Skeletal muscle cell (primary cell): ENCODE measurements around the gene RBP3.
"Not testable (repeated sequence)": the region's sequence is repeated elsewhere in the genome, so short reads cannot be mapped to it uniquely, and the experiment has no call there.

ENCODE experiments used
- DNase-seq: peaks from one replicate; pipeline ENCODE4 v3.0.0-alpha.2; 2010; ENCODE audit warnings: low read depth
- H3K4me3 ChIP-seq: 2 replicates; pipeline ENCODE4 v1.5.1; 2011; ENCODE audit warnings: low read depth, mild to moderate bottlenecking, control low read depth, low read length, moderate library complexity

The RBP3 gene

DNA sequence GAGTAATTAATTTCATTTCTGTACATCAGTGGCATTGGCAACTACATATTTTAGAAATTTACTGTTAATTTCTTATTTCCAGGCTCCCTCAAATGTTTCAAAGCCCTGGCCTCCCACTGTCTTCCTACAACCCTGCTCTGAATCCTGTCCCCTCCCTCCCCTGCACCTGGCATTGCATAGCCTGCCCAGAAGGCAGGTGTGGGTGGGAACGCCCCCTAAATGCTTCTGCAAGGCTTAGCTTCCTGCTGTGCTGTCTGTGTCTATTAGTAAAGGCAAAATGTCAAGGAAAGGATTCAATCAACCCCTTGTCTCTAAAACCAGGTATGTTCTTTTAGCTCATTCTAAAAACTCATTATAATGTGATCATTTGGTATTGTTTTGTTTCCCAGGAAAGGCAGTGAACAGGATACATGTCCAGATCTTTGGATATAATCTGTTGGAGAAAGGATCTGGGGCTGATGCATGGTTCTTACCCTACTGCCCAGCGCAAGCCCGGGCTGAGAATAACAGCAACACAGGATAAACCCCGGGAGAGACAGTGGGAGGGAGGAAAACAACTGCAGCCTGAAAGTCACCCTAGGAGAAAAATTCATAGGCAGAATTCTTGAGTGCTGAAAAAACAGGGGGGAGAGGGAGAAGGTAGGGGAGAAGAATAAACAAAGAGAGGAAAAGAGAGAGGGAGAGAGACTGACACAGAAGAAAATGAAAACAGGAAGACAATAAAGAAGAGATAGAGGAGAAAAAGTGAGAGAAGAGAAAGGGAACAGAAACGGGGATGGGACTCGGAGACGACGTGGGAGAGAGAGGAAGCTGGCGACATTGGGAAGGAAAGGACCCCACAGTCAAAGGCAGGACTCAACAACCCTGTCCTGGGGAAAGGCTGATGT is 35.3 kb downstream of the RBP3 start:
- DNase-seq: no peak
- peak overlapping the region; percentile 84 for H3K4me3 ChIP-seq

DNA sequence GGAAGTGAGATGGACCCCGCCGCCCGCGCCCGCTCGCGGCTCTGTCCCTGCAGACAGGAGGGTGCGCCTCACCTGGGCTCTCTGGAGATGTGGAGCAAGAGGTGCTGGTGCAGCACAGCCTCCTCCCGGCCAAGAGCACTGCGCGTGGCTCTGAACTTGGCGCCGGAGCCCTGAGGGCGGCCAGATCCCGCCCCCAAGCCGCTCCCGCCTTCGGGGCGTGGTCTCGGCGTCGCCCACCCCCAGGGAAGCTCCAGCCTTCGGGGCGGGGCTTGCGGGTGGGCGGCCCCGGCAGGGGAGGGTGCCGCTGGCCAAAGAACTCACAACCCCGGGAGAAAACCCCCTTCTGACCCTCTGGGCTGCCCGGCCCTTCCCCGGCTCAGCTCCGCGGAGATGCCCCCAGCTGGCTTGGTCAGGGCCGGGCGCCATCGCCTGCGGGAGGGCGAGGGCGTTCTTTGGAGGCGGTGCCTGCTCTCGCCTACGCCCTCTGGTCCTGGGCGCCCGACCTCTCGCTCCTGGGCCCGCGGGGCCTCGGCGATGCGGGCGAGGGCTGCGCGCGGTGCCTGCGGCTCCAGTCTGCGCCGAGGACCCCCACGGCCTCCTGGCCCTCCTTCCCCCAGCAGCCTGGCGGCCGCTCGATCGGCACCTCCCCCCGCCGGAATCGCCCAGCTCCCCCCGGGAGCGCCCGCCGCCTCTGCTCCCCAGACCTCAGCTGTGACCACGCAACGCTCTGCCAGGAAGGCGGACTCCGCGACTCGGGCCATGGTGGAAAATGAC is 36.2 kb downstream of the RBP3 start, which contains the start of gene ZNF488:
Gene ZNF488 (minus strand): TSS at position 146 of the 774 bp plus-strand sequence. CDS start 15,464 bp downstream, outside the sequence.
- DNase-seq: no peak

DNA sequence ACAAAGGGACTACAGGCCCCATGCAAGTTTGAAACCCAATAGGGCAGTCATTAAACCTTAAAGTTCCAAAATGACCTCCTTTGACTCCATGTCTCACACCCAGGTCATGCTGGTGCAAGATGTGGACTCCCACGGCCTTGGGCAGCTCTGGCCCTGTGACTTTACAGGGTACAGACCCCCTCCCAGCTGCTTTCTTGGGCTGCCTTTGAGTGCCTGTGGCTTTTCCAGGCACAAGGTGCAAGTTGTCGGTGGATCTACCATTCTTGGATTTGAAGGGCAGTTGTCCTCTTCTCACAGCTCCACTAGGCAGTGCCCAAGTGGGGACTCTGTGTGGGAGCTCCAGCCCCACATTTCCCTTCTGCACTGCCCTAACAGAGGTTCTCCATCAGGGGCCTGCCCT is 37.9 kb downstream of the RBP3 start:
- DNase-seq, H3K4me3 ChIP-seq: not testable (repeated sequence)

More for the DNA sequence above, 36.2 kb downstream of the RBP3 start, which contains the start of gene ZNF488:
- peak within 1 kb of the TSS; percentile 84 for H3K4me3 ChIP-seq

DNA sequence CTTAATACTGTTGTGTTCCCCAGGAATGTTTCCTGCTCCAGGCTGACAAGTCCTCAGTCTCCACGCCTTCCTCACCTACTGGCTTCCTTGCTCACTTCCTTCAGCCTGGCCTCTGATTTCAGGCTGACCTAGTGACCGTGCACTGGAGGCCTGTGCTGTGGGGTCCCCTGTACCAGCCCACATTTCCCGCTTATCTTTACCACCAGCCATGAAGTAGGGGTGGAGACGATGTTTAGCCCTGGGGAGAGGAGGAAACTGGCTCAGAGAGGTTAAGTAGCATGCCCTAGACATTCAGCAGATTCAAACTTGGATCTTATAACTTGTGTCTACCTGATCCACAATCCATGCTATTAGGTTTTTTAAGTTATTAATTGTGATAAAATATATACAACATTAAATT is 40.7 kb downstream of the RBP3 start:
- no peak for DNase-seq
- no peak overlapping the region for H3K4me3 ChIP-seq

DNA sequence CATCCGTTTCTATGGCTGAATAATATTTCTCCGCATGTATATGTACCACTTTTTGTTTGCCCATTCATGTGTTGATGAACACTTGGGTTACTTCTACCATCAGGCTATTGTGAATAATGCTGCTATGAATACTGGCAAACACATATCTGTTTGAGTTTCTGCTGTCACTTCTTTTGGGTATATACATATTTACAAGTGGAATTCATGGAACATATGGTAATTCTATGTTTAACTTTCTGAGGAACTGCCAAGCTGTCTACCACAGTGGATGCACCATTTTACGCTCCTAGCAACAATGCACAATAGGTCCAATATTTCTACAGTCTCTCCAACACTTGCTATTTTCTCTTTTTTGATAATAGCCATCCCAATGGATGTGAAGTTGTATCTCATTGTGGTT is 41.5 kb downstream of the RBP3 start:
- DNase-seq: no peak
- H3K4me3 ChIP-seq: no peak overlapping the region

DNA sequence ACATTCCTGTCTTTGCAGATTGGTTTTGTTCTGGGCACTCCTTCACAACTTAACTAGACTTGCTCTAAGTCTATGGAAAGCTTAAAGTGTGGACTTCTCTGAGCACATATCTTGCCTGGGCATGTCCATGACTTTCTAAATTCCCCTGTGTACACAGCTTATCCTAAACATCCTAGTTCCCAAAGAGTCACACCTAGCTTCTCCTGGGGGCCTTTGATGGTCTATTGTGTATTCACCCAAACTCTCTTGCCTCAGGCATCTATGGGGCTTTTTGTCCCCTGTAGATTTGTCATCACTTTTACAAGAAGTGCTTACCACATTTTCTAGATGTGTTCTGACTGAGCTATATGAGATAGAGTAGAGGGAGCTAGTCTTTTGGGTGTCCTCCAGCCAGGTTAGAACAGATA is 48.2 kb downstream of the RBP3 start:
- DNase-seq: no peak
- no peak overlapping the region for H3K4me3 ChIP-seq

DNA sequence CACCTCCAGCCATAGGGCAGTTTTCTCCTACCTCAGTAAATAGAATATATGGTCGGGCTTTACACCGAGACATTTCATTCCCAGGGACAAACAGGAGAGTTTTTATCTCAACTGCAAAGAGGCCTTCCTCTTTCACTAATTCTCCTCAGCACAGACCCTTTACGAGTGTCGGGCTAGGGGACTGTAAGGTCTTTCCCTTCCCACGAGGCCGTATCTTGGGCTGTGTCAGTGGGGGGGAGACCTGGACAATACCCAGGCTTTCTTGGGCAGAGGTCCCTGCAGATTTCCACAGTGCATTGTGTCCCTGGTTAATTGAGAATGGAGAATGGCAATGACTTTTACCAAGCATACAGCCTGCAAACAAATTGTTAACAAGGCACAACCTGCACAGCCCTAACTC is 49.1 kb downstream of the RBP3 start:
- DNase-seq: no peak
- no peak overlapping the region for H3K4me3 ChIP-seq

DNA sequence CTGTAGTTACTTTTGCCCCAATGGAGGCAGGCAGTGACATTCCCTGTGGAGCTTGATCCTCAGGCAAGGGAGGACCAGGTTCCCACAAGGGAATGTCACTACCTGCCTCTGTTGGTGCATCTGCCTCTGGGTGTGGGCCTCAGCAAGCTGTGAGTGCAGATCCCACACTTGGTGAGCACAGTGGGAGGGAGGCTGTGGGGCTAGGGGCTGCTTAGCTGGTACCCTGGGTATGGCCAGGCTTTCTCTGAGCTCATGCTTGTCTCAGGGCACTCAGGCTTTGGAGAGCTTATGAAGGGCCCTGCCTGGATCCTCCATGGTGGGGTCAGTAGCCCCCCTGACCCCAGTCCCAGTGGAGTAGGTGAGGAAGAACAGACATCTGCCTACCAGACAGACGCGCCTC is 52.1 kb downstream of the RBP3 start:
- H3K4me3 ChIP-seq: no peak overlapping the region
- DNase-seq: no peak

DNA sequence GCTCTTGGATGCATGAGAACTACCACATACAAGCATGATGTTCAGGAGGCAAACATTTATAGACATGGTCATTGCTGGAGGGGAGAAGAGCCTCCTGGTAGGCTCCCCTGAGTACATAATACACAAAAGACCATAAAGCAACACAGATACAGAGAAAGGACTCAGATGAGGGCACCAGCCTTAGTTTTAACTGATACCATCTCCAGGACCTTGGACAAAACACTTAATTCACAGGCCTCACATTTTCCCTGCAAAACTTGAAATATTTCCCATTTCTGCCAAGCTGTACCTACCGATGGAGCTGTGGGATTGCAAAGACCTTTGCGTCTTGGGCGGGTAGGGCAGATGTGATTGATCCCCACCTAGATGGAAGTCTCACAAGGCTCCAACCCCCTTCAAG is 52.6 kb downstream of the RBP3 start:
- no peak for DNase-seq
- H3K4me3 ChIP-seq: no peak overlapping the region

DNA sequence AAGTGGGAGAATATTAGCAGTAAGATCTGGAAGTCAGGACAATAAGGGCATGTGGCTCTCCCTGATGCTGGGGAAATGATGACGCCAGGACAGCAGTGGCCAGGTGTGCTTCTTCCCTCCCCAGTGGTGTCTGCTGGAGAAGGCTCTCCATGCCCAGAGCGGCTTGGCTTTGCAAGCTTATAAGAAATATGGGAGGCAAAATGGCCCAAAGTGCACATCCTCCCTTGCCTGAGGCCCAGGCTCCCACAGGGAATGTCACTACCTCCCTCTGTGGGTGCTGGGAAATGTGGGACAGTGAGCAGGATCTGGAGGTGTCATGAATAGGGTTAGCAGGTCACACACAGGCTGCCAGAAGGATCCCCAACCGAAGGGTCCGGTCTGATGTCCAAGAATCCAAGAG is 53.0 kb downstream of the RBP3 start:
- DNase-seq: no peak

DNA sequence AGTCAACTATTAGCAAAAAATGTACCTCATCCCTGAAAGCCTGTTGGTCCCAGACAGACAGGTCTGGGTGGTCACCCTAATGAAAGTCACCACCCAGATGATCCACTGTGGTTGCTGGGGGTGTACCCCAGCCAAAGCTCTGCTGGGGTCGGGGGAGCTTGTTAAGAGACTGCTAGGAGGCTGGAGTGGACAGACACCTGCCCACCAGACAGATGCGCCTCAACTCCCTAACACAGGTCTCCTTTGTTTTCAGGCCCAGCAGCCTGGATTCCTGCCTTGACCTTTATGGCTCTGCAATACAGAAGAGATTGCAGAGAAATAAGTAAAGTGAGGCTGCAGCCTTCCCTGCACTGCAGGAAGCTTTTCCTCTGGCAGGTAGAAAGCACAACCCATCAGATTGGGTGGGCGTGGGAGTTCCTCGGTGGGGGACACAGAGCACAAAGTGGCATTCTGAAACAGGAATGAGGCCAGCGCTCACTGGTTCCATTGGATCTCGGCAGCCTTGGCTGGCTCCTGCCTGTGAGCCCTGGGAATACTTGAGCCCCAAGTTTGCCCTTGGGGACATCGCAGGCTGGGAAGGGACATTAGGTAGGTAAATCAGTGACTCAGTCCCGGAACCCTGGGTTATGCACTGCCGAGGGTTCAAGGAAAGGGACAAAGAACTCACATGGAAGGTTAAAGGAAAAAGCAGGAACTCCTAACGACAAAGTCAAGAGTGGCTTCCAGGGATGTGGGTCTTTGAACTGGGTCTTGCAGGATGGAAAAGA is 53.9 kb downstream of the RBP3 start:
- no peak for DNase-seq
- H3K4me3 ChIP-seq: no peak overlapping the region

More for the DNA sequence above, 53.0 kb downstream of the RBP3 start:
- H3K4me3 ChIP-seq: no peak overlapping the region

DNA sequence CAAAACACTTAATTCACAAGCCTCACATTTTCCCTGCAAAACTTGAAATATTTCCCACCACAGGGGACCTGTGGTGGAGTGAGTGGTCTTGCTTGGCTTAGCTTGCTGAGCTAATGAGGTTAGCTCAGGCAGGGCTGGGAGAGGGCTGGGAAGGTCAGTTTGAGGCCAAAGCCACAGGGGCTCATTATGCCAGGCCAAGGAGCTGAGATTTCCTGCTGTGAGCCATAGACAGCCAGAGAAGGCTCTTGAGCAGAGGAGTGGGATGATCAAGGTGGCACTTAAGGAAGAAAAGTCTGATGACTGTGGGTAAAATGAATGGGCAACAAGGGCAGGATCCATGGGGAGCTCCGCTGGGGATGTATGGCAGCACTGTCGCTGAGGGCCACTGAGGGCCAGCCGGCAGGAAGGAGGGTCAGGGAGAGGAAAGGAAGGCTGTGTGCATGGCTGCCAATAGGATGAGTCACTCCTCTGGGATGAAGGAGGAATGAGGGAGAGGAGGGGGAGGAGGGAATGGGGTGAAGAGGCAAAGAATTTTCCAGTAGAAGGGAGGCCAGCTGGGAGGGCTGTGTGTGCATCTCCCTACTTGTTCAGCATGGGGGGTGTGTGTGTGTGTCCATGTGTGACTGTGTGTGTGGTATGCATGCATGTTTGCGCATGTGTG is 54.6 kb downstream of the RBP3 start:
- H3K4me3 ChIP-seq: no peak overlapping the region
- DNase-seq: peak; percentile 33

DNA sequence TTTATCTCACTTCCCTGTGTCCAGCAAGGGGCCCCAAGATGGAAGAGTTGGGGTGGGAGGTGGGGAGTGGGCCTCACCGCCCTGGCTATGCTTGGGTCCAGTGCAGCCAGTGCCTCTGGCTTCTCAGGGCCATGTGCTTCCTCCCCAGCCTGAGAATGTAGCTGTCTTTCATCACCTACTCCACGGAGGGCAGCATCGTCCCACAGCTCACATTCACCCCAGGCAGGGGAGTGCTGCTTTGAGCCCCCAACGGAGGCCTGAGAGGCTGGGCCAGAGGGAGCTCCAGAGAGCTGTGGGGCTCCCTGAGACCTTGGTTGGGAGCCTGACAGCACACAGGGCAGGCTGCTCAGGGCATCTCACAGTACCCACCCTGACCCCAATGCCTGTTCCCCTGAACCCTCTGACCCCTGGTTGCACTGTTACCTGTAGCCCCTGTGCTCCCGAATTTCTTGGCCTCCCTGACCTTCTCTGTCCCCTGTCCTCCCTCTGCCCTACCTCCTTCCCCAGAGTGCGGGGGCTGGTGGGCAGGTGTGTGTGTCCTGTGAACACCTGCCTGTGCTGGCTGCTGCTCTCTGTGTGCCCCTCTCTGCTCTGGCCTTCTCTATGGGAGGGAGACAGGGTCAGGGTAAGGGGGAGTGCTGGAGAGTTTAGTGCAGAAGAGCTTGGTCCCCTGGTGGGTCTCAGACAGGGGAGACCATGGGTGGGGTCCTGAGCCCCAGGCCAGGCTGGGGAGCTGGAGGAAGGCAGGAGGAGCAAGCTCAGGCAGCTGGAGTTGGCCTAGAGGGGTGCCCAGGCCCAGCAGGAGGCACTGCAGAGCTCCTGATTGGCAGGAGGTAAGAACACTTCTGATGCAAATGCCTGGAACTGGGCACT is 55.5 kb downstream of the RBP3 start:
- no peak for DNase-seq
- no peak overlapping the region for H3K4me3 ChIP-seq

DNA sequence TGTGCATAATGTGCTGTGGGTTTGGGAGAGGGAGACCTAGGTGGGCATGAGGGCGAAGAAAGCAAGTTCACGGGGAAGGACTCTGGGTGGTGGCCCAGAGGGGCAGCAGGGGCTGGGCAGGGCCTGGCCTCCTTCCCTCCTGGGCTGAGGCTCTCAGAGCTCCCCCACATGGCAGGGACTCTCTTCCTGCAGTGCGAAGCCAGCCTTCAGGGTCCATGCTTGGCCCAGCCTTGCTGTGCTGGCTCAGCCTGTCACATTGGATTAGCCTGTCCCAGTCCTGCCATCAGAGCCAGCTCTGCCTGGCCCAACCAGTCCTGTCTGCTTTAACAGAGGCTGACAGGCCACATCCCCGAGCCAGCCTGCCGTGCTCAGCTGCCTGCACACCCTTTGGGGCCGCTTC is 56.3 kb downstream of the RBP3 start:
- no peak for DNase-seq
- no peak overlapping the region for H3K4me3 ChIP-seq

DNA sequence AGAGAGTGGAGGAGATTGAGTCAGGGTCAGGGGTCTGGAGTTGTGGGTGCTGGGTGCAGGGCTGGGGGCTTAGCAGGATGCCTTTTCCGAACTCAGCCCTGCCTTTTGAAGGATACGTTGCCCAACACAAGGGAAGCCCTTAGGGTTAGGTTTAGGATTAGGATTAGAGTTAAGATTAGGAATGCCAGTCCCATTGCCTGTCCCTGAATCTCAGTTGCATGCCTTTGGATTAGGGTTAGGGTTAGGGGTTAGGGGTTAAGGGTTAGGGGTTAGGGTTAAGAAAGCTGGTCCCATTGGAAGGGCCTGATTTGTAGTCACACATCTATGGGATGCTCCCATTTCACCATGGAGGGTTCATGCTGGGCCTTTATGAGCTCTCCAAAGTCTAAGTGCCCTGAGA is 56.8 kb downstream of the RBP3 start:
- no peak for DNase-seq

DNA sequence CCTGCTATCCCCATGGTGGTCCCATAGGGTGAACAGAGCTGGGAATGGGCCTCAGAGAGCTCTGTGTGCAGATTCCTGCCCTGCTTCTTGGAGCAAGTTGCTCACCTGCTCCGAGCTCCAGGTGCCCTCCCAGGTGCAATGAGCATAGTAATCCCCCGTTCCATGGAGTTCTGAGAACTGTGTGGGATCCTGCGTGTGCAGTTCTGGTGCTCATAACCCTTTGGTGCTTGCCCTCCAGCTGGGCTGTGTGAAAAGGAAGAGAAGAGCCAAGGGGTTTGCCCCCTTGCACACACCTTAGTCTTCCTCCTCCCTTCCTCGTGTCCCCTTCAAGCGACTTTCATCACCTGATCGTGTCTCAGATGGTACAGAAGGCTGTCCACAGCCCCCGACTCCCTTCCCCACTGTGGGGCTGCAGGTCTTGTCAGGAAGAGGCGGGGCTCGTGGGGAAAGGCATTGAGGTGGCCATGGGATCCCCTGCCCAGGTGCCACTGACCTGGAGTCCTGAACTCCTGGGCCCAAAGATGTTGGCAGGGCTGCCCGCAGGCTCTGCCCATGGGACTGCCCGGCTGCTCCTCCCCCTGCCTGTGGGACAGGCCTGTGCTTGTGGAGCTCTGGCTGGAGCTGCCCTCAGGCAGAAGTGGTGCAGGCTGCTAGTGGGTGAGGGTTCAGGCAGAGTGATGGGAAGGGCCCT is 57.8 kb downstream of the RBP3 start:
- DNase-seq: no peak
- H3K4me3 ChIP-seq: no peak overlapping the region

More for the DNA sequence above, 56.8 kb downstream of the RBP3 start:
- no peak overlapping the region for H3K4me3 ChIP-seq

DNA sequence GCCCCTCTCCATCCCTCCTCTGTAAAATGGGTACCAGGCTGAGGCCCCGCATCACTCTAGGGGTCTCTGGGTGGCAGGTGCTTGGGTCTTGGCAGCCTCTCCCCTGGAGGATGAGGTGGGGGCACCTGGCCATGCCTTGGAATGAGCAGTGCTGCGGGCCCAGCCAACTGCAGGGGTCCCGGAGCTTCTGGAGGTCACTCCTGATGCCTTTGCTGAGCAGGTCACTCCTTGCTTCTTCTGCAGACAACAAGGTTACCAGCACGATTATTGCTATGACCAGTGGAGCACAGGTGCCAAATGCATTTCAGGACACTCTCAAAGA is 58.3 kb downstream of the RBP3 start:
- DNase-seq: no peak
- H3K4me3 ChIP-seq: no peak overlapping the region
